H9 (cell line): ENCODE measurements around the gene NDUFB10. TPM values are rescaled to one million over a fixed set of nuclear protein-coding genes. Genes with fewer than 3 reads are reported as not detected.
"Not testable (repeated sequence)": the region's sequence is repeated elsewhere in the genome, so short reads cannot be mapped to it uniquely, and the experiment has no call there.

Source experiments
- DNase-seq: peaks from one replicate; pipeline ENCODE4 v3.0.0-alpha.2; 2017
- H2AFZ ChIP-seq: one replicate; pipeline ENCODE4 v1.6.1; 2013; ENCODE audit warnings: mild to moderate bottlenecking, low read length, control low read depth, moderate library complexity
- H2AK5ac ChIP-seq: 2 replicates; pipeline ENCODE4 v1.6.1; 2013; ENCODE audit warnings: low read length, control low read depth, mixed read lengths; ENCODE audit not compliant: insufficient read length
- H2BK120ac ChIP-seq: one replicate; pipeline ENCODE4 v1.6.1; 2013; ENCODE audit warnings: low read depth, mild to moderate bottlenecking, low read length, control low read depth, inconsistent platforms; ENCODE audit not compliant: poor library complexity, severe bottlenecking
- H2BK12ac ChIP-seq: 2 replicates; pipeline ENCODE4 v1.6.1; 2013; ENCODE audit warnings: low read length, control low read depth, mixed read lengths, low read depth; ENCODE audit not compliant: insufficient read length
- H2BK15ac ChIP-seq: 2 replicates; pipeline ENCODE4 v1.6.1; 2013; ENCODE audit warnings: low read depth, low read length, control low read depth
- H2BK20ac ChIP-seq: one replicate; pipeline ENCODE4 v1.6.1; 2013; ENCODE audit warnings: low read depth, mild to moderate bottlenecking, low read length, control low read depth, inconsistent platforms; ENCODE audit not compliant: poor library complexity, severe bottlenecking
- H2BK5ac ChIP-seq: 2 replicates; pipeline ENCODE4 v1.6.1; 2013; ENCODE audit warnings: low read length, control low read depth, mixed read lengths; ENCODE audit not compliant: insufficient read length
- H3K14ac ChIP-seq: 2 replicates; pipeline ENCODE4 v1.6.1; 2013; ENCODE audit warnings: low read length, control low read depth; ENCODE audit not compliant: insufficient read depth
- H3K18ac ChIP-seq: 2 replicates; pipeline ENCODE4 v1.6.1; 2013; ENCODE audit warnings: low read depth, mild to moderate bottlenecking, mixed read lengths, low read length, control low read depth; ENCODE audit not compliant: insufficient read length
- H3K23ac ChIP-seq: 2 replicates; pipeline ENCODE4 v1.6.1; 2013; ENCODE audit warnings: low read length, control low read depth, mixed read lengths, low read depth; ENCODE audit not compliant: insufficient read length
- H3K23me2 ChIP-seq: 2 replicates; pipeline ENCODE4 v1.6.1; 2013; ENCODE audit warnings: low read depth, mild to moderate bottlenecking, mixed read lengths, low read length, control low read depth; ENCODE audit not compliant: insufficient read length, poor library complexity, severe bottlenecking
- H3K27ac ChIP-seq: 2 replicates; pipeline ENCODE4 v1.5.1; 2013; ENCODE audit warnings: low read length, control low read depth, mixed read lengths, low read depth; ENCODE audit not compliant: insufficient read length
- H3K27me3 ChIP-seq: 2 replicates; pipeline ENCODE4 v1.6.1; 2013; ENCODE audit warnings: low read length, control low read depth, inconsistent platforms; ENCODE audit not compliant: insufficient read depth
- H3K4ac ChIP-seq: 2 replicates; pipeline ENCODE4 v1.6.1; 2013; ENCODE audit warnings: low read depth, mild to moderate bottlenecking, control low read depth, inconsistent platforms, low read length, moderate library complexity
- H3K4me1 ChIP-seq: 2 replicates; pipeline ENCODE4 v1.6.1; 2013; ENCODE audit warnings: low read length, control low read depth, inconsistent platforms; ENCODE audit not compliant: insufficient read depth
- H3K4me2 ChIP-seq: 2 replicates; pipeline ENCODE4 v1.6.1; 2013; ENCODE audit warnings: low read length, control low read depth, mixed read lengths; ENCODE audit not compliant: insufficient read length, insufficient read depth
- H3K56ac ChIP-seq: 2 replicates; pipeline ENCODE4 v1.6.1; 2013; ENCODE audit warnings: low read depth, mild to moderate bottlenecking, mixed read lengths, low read length, control low read depth; ENCODE audit not compliant: insufficient read length
- H3K79me1 ChIP-seq: 2 replicates; pipeline ENCODE4 v1.6.1; 2013; ENCODE audit warnings: low read depth, mild to moderate bottlenecking, moderate library complexity, low read length, control low read depth, inconsistent platforms; ENCODE audit not compliant: insufficient read depth, poor library complexity, severe bottlenecking
- H3K79me2 ChIP-seq: 2 replicates; pipeline ENCODE4 v1.6.1; 2013; ENCODE audit warnings: low read length, control low read depth, inconsistent platforms; ENCODE audit not compliant: insufficient read depth
- H3K9ac ChIP-seq: 2 replicates; pipeline ENCODE4 v1.6.1; 2013; ENCODE audit warnings: low read length, control low read depth, mixed read lengths; ENCODE audit not compliant: insufficient read length; ENCODE audit errors: extremely low read depth
- H3K9me3 ChIP-seq: one replicate; pipeline ENCODE4 v1.6.1; 2013; ENCODE audit warnings: low read depth, low read length, inconsistent platforms; ENCODE audit not compliant: control insufficient read depth
- H3T11ph ChIP-seq: one replicate; pipeline ENCODE4 v1.6.1; 2013; ENCODE audit warnings: mild to moderate bottlenecking, low read length, control low read depth, inconsistent platforms
- H4K20me1 ChIP-seq: one replicate; pipeline ENCODE4 v1.6.1; 2013; ENCODE audit not compliant: control insufficient read depth, insufficient read length, insufficient read depth
- H4K5ac ChIP-seq: 2 replicates; pipeline ENCODE4 v1.6.1; 2013; ENCODE audit warnings: low read depth, mild to moderate bottlenecking, mixed read lengths, low read length, control low read depth; ENCODE audit not compliant: insufficient read length
- H4K8ac ChIP-seq: replicated peaks from 2 replicates; pipeline ENCODE4 v1.6.1; 2013; ENCODE audit warnings: low read length, control low read depth, mixed read lengths, low read depth; ENCODE audit not compliant: insufficient read length
- H4K91ac ChIP-seq: 2 replicates; pipeline ENCODE4 v1.6.1; 2013; ENCODE audit warnings: low read depth, mild to moderate bottlenecking, moderate library complexity, mixed read lengths, low read length, control low read depth; ENCODE audit not compliant: insufficient read length
- H3K27ac Mint-ChIP-seq, 3 experiments: 2 replicates in 2 of 3; 3 replicates in 1 of 3; pipeline ENCODE4 v1.8.0; 2020 to 2021; ENCODE audit warnings: mixed read lengths in 3 of 3, mild to moderate bottlenecking in 1 of 3, moderate library complexity in 1 of 3
- H3K27me3 Mint-ChIP-seq: 2 replicates; pipeline ENCODE4 v1.8.0; 2021; ENCODE audit warnings: low read depth, mild to moderate bottlenecking, moderate library complexity, mixed read lengths
- H3K36me3 Mint-ChIP-seq, 3 experiments: 2 replicates in 2 of 3; 3 replicates in 1 of 3; pipeline ENCODE4 v1.8.0; 2020 to 2021; ENCODE audit warnings: low read depth in 3 of 3, mixed read lengths in 3 of 3; ENCODE audit not compliant: insufficient read depth in 1 of 3
- H3K4me1 Mint-ChIP-seq, 2 experiments: 2 replicates each; pipeline ENCODE4 v1.8.0; 2020; ENCODE audit warnings: mixed read lengths in 2 of 2
- H3K4me3 Mint-ChIP-seq, 2 experiments: 2 replicates in 1 of 2; 3 replicates in 1 of 2; pipeline ENCODE4 v1.8.0; 2020 to 2021; ENCODE audit warnings: mild to moderate bottlenecking in 2 of 2, mixed read lengths in 2 of 2, moderate library complexity in 1 of 2
- H3K9me3 Mint-ChIP-seq, 2 experiments: 2 replicates in 1 of 2; 3 replicates in 1 of 2; pipeline ENCODE4 v1.8.0; 2020; ENCODE audit warnings: mild to moderate bottlenecking in 2 of 2, mixed read lengths in 2 of 2, moderate library complexity in 1 of 2
- WGBS: extraction: QIAGEN DNeasy Blood & Tissue Kit; methylation state at CpG from one replicate; pipeline ENCODE4 v1.1.7; 2013; ENCODE audit warnings: missing lambda C conversion rate, low lambda C conversion rate, mixed read lengths; ENCODE audit not compliant: insufficient read length; ENCODE audit errors: extremely low coverage; 5-methylcytosine and 5-hydroxymethylcytosine counted together
- total RNA-seq: library from RNA; stranded (reverse); gene quantifications from 2 replicates; pipeline ENCODE4 v1.2.1, GENCODE V29; 2021
- TF ChIP-seq, protein P1 (sequence below): fragments of 200-600 bp; sonication (generic); conservative IDR thresholded peaks from 3 replicates; pipeline ENCODE4 v1.8.0; 2021; ENCODE audit warnings: antibody characterized with exemption, mild to moderate bottlenecking

NDUFB10 gene
- total RNA-seq, 1 experiment from 2014 or later: 191 TPM

DNA sequence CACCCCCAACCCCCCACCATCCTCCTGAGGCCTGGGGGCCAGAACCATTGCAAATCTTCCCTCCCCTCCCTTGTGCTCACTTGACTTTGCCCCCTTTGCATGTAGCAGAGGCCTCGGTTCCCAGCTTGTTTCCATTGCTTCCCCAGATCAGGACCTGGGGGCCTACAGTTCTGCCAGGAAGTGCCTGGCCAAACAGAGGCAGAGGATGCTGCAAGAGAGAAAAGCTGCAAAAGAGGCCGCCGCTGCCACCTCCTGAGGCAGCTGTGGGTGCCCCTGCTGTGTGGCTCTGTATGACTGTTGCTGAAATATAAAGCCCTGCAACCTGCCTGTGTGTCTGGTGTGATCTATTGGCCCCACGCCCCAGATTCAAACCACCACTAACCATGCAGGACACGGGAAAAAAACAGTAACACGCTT is 2.3 kb downstream of the NDUFB10 start:
- H3K79me2 ChIP-seq: peaks cover 18% of the 10 kb centered on the region
- no peaks in the 10 kb centered on the region for H3K79me1 ChIP-seq
- no CpG with 5 or more reads among the region's 6 CpGs for WGBS
- peak overlapping the region; percentile 79 for H3K4me2 ChIP-seq
- H3K9me3 ChIP-seq: no peaks in the 10 kb centered on the region
- H2BK120ac ChIP-seq: no peak overlapping the region
- Mint-ChIP-seq H3K9me3 (peaks cover 0 to 3% of the 10 kb centered on the region in 2 experiments; a peak in 1 of 5 replicates), H3K36me3 (peaks cover 27 to 39% (median 33%) of the 10 kb centered on the region in 3 experiments), H3K4me3 (peak overlapping the region; percentile 95 to 97; a peak in 4 of 5 replicates), H3K4me1 (peaks cover 29 to 47% of the 10 kb centered on the region in 2 experiments), H3K27me3 (peaks cover 18% of the 10 kb centered on the region), H3K27ac (peak overlapping the region in 2 of 3 experiments; percentile 75 to 96; a peak in 2 of 7 replicates)
- H2AK5ac ChIP-seq: no peak overlapping the region
- no peaks in the 10 kb centered on the region for H3K4me1 ChIP-seq
- no peak overlapping the region for H4K5ac ChIP-seq
- no peak overlapping the region for H2BK12ac ChIP-seq
- no peak overlapping the region for H3T11ph ChIP-seq
- H3K14ac ChIP-seq: no peak overlapping the region
- no peak overlapping the region for H2AFZ ChIP-seq
- no peak overlapping the region for H3K27ac ChIP-seq
- no peak for DNase-seq
- H3K27me3 ChIP-seq: no peaks in the 10 kb centered on the region
- no peak overlapping the region for H4K91ac ChIP-seq
- no peak overlapping the region for H4K8ac ChIP-seq
- H3K9ac ChIP-seq: no peak overlapping the region
- H3K56ac ChIP-seq: no peak overlapping the region
- H3K18ac ChIP-seq: no peak overlapping the region
- TF ChIP-seq, protein P1, sequence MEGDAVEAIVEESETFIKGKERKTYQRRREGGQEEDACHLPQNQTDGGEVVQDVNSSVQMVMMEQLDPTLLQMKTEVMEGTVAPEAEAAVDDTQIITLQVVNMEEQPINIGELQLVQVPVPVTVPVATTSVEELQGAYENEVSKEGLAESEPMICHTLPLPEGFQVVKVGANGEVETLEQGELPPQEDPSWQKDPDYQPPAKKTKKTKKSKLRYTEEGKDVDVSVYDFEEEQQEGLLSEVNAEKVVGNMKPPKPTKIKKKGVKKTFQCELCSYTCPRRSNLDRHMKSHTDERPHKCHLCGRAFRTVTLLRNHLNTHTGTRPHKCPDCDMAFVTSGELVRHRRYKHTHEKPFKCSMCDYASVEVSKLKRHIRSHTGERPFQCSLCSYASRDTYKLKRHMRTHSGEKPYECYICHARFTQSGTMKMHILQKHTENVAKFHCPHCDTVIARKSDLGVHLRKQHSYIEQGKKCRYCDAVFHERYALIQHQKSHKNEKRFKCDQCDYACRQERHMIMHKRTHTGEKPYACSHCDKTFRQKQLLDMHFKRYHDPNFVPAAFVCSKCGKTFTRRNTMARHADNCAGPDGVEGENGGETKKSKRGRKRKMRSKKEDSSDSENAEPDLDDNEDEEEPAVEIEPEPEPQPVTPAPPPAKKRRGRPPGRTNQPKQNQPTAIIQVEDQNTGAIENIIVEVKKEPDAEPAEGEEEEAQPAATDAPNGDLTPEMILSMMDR: no peak
- H2BK15ac ChIP-seq: no peak overlapping the region
- H2BK20ac ChIP-seq: no peak overlapping the region
- no peak overlapping the region for H3K4ac ChIP-seq
- no peak overlapping the region for H2BK5ac ChIP-seq
- peaks cover 23% of the 10 kb centered on the region for H3K23me2 ChIP-seq
- no peaks in the 10 kb centered on the region for H4K20me1 ChIP-seq
- no peak overlapping the region for H3K23ac ChIP-seq

GRCh38 chr16:1962161-1963153 is 3.1 kb downstream of the NDUFB10 start:
- not testable (repeated sequence) for H3K4ac ChIP-seq, H3K18ac ChIP-seq, H2BK120ac ChIP-seq, H3T11ph ChIP-seq, H4K91ac ChIP-seq, DNase-seq, H3K14ac ChIP-seq, H2BK5ac ChIP-seq, H3K9me3 Mint-ChIP-seq, H3K27ac ChIP-seq, H2AK5ac ChIP-seq, H3K56ac ChIP-seq, H2AFZ ChIP-seq, H3K9me3 ChIP-seq, H3K23ac ChIP-seq, H3K79me1 ChIP-seq, H4K20me1 ChIP-seq, H2BK15ac ChIP-seq, H3K4me1 ChIP-seq, H2BK20ac ChIP-seq, H3K27me3 ChIP-seq, H4K8ac ChIP-seq, H4K5ac ChIP-seq, H2BK12ac ChIP-seq
- H3K4me1 Mint-ChIP-seq: peaks cover 29 to 47% of the 10 kb centered on the region in 2 experiments
- peaks cover 23% of the 10 kb centered on the region for H3K23me2 ChIP-seq
- peak overlapping the region; percentile 95 to 97 for H3K4me3 Mint-ChIP-seq
- peak overlapping the region; percentile 100 for H3K4me2 ChIP-seq
- H3K36me3 Mint-ChIP-seq: peaks cover 27 to 39% (median 33%) of the 10 kb centered on the region in 3 experiments
- H3K27ac Mint-ChIP-seq: peak overlapping the region; percentile 72 to 97 (median 94); a peak in 6 of 7 replicates
- H3K79me2 ChIP-seq: peaks cover 18% of the 10 kb centered on the region
- WGBS: no CpG with 5 or more reads among the region's 37 CpGs
- H3K27me3 Mint-ChIP-seq: peaks cover 11% of the 10 kb centered on the region
- peak overlapping the region; percentile 100 for H3K9ac ChIP-seq
